GDM1 (cell line): ENCODE results near the gene ALG9.
"Not testable (repeated sequence)": the region's sequence is repeated elsewhere in the genome, so short reads cannot be mapped to it uniquely, and the experiment has no call there.

Experiments used
- DNase-seq: peaks from one replicate; lab custom pipeline; 2025; lab: John Stamatoyannopoulos, UW

The ALG9 gene

GRCh38 chr11:111870886-111871692 is at the start of gene ALG9:
TSS of gene ALG9 (minus strand) at chr11:111871581. CDS start at chr11:111871482, 99 bp downstream.
- DNase-seq, result peak; percentile 70

GRCh38 chr11:111920908-111921307 is 49.5 kb upstream of the ALG9 start:
- no peak for DNase-seq

- no peak for DNase-seq
Measured at GRCh38 chr11:111918390-111919256, 47.2 kb upstream of the ALG9 start, which contains the start of gene C11orf52. TSS of gene C11orf52 (plus strand) at chr11:111918913. CDS start at chr11:111918973, 60 bp downstream.

- no peak for DNase-seq
Measured at GRCh38 chr11:111917788-111918187, 46.4 kb upstream of the ALG9 start.

GRCh38 chr11:111917312-111917711 is 45.9 kb upstream of the ALG9 start:
- DNase-seq, result no peak

GRCh38 chr11:111916768-111917167 is 45.4 kb upstream of the ALG9 start:
- no peak for DNase-seq

GRCh38 chr11:111913997-111914396 is 42.6 kb upstream of the ALG9 start:
- DNase-seq, result no peak

- DNase-seq, result no peak
Measured at GRCh38 chr11:111913031-111913861, 41.9 kb upstream of the ALG9 start.

- no peak for DNase-seq
Measured at GRCh38 chr11:111912535-111912934, 41.2 kb upstream of the ALG9 start, which contains the start of gene HSPB2. TSS of gene HSPB2 (plus strand) at chr11:111912734. CDS start at chr11:111912830, 96 bp downstream.

- no peak for DNase-seq
Measured at GRCh38 chr11:111911563-111912401, 40.4 kb upstream of the ALG9 start, which contains the start of gene CRYAB. TSS of gene CRYAB (minus strand) at chr11:111911770. CDS start at chr11:111911724, 46 bp downstream.

GRCh38 chr11:111910676-111911562 is 39.5 kb upstream of the ALG9 start:
- DNase-seq, result no peak

- no peak for DNase-seq
Measured at GRCh38 chr11:111909378-111909777, 38.0 kb upstream of the ALG9 start.

GRCh38 chr11:111908639-111909305 is 37.4 kb upstream of the ALG9 start:
- DNase-seq, result no peak

- DNase-seq, result no peak
Measured at GRCh38 chr11:111906680-111907079, 35.3 kb upstream of the ALG9 start.

GRCh38 chr11:111905411-111905810 is 34.0 kb upstream of the ALG9 start:
- no peak for DNase-seq

GRCh38 chr11:111886844-111887243 is 15.5 kb upstream of the ALG9 start:
- no peak for DNase-seq

GRCh38 chr11:111886032-111886431 is 14.7 kb upstream of the ALG9 start:
- no peak for DNase-seq

GRCh38 chr11:111885053-111885452 is 13.7 kb upstream of the ALG9 start:
- not testable (repeated sequence) for DNase-seq

- no peak for DNase-seq
Measured at GRCh38 chr11:111882202-111882601, 10.8 kb upstream of the ALG9 start.
